B cell (primary cell): ENCODE measurements around the gene EIF1AD. TPM values are rescaled to one million over a fixed set of nuclear protein-coding genes. Genes with fewer than 3 reads are reported as not detected.

ENCODE experiments used
- ATAC-seq: fragments of 200-7000 bp; cut with Tn5 transposase; one replicate; pipeline ENCODE4 v1.10.0; 2021; ENCODE audit warnings: low read depth, mild to moderate bottlenecking, moderate number of reproducible peaks, moderate library complexity
- CTCF ChIA-PET: fragments of 350-600 bp; sonication (Branson Sonifier 250); formaldehyde crosslinking; loops from one replicate; lab custom pipeline; 2021; ENCODE audit warnings: antibody characterized with exemption, inconsistent platforms; lab: Charles Lee
- POLR2A ChIA-PET: fragments of 350-600 bp; sonication (Branson Sonifier 250); formaldehyde crosslinking; loops from one replicate; lab custom pipeline; 2021; ENCODE audit warnings: antibody characterized with exemption; lab: Charles Lee
- DNase-seq: peaks from one replicate; pipeline ENCODE4 v3.0.0; 2013
- H2AFZ ChIP-seq: 2 replicates; pipeline ENCODE4 v1.6.1; 2012; ENCODE audit warnings: mild to moderate bottlenecking, low read depth, low read length; ENCODE audit not compliant: insufficient read depth, poor library complexity, severe bottlenecking
- H3K27ac ChIP-seq, 2 donors: 1 replicate in 1 of 2; 2 replicates in 1 of 2; pipeline ENCODE4 v1.5.1; 2012 to 2013; ENCODE audit warnings: low read length in 2 of 2, mild to moderate bottlenecking in 2 of 2, moderate library complexity in 1 of 2
- H3K27me3 ChIP-seq, 4 experiments: fragments of 200-600 bp in 1 of 4; sonication (generic) in 1 of 4; replicated peaks in 1 of 4; 1 replicate in 2 of 4; 2 replicates in 2 of 4; pipeline versions ENCODE4 v1.6.1 to v1.7.0; 2013 to 2016; ENCODE audit warnings: low read length in 3 of 4, mild to moderate bottlenecking in 2 of 4, mixed read lengths in 1 of 4, moderate library complexity in 1 of 4; ENCODE audit not compliant: insufficient read depth in 4 of 4, control insufficient read depth in 3 of 4; ENCODE audit errors: control extremely low read depth in 1 of 4
- H3K36me3 ChIP-seq, 2 experiments: replicated peaks in 1 of 2; 1 replicate in 1 of 2; 2 replicates in 1 of 2; pipeline versions ENCODE4 v1.6.1 to v1.7.1; 2013; ENCODE audit warnings: low read length in 1 of 2; ENCODE audit not compliant: insufficient read depth in 2 of 2, control insufficient read depth in 1 of 2; ENCODE audit errors: control extremely low read depth in 1 of 2, extremely low read depth in 1 of 2
- H3K4me1 ChIP-seq, 2 donors: fragments of 200-600 bp in 1 of 2; sonication (generic) in 1 of 2; 1 replicate in 1 of 2; 2 replicates in 1 of 2; pipeline versions ENCODE4 v1.5.1 to v1.6.1; 2013 to 2017; ENCODE audit warnings: low read length in 2 of 2; ENCODE audit not compliant: control insufficient read depth in 2 of 2, insufficient read depth in 2 of 2
- H3K4me2 ChIP-seq: replicated peaks from 2 replicates; pipeline ENCODE3; 2012; ENCODE audit warnings: mild to moderate bottlenecking, low read depth, low read length; ENCODE audit not compliant: poor library complexity, severe bottlenecking
- H3K4me3 ChIP-seq, 5 experiments: fragments of 200-600 bp in 1 of 5; sonication (generic) in 1 of 5; 1 replicate in 3 of 5; 2 replicates in 2 of 5; pipeline versions ENCODE4 v1.5.1 to v1.7.0; 2011 to 2016; ENCODE audit warnings: low read length in 4 of 5, mild to moderate bottlenecking in 4 of 5, low read depth in 2 of 5, control low read depth in 1 of 5, moderate library complexity in 1 of 5; ENCODE audit not compliant: insufficient read depth in 1 of 5; ENCODE audit errors: control extremely low read depth in 1 of 5, extremely low read depth in 1 of 5
- H3K79me2 ChIP-seq: fragments of 200-600 bp; sonication (generic); one replicate; pipeline ENCODE4 v1.6.0; 2016; ENCODE audit warnings: low read length; ENCODE audit not compliant: control insufficient read depth, insufficient read depth
- H3K9ac ChIP-seq: fragments of 200-600 bp; sonication (generic); 2 replicates; pipeline ENCODE4 v1.6.1; 2017; ENCODE audit warnings: mild to moderate bottlenecking, low read length, moderate library complexity
- H3K9me3 ChIP-seq, 3 donors: one replicate each; pipeline versions ENCODE4 v1.6.1 to v1.7.1; 2013; ENCODE audit warnings: low read length in 2 of 3; ENCODE audit not compliant: control insufficient read depth in 2 of 3, insufficient read depth in 1 of 3; ENCODE audit errors: control extremely low read depth in 1 of 3
- H4K20me1 ChIP-seq: 2 replicates; pipeline ENCODE4 v1.6.0; 2012; ENCODE audit warnings: mild to moderate bottlenecking, low read length; ENCODE audit not compliant: insufficient read depth, control insufficient read depth, poor library complexity, severe bottlenecking
- H3K27ac Mint-ChIP-seq: one replicate; pipeline ENCODE4 v1.8.0; 2021; ENCODE audit warnings: mixed read lengths
- H3K27me3 Mint-ChIP-seq: one replicate; pipeline ENCODE4 v1.8.0; 2021; ENCODE audit warnings: mixed read lengths
- H3K4me1 Mint-ChIP-seq: one replicate; pipeline ENCODE4 v1.8.0; 2021; ENCODE audit warnings: mixed read lengths
- H3K4me3 Mint-ChIP-seq: one replicate; pipeline ENCODE4 v1.8.0; 2021; ENCODE audit warnings: mixed read lengths
- H3K9me3 Mint-ChIP-seq: one replicate; pipeline ENCODE4 v1.8.0; 2022; ENCODE audit warnings: mixed read lengths; ENCODE audit not compliant: insufficient read depth
- EZH2 ChIP-seq: IDR thresholded peaks from 2 replicates; pipeline ENCODE4 v1.6.1; 2012; ENCODE audit warnings: borderline replicate concordance, low read depth, mild to moderate bottlenecking, moderate library complexity, low read length; ENCODE audit not compliant: insufficient read depth, poor library complexity, severe bottlenecking
- WGBS: methylation state at CpG from one replicate; pipeline ENCODE4 v1.1.5; 2013; ENCODE audit warnings: missing lambda C conversion rate; ENCODE audit not compliant: insufficient coverage; 5-methylcytosine and 5-hydroxymethylcytosine counted together
- intact Hi-C: fragments of 100-400 bp; cut with micrococcal nuclease; formaldehyde crosslinking; loops from one replicate; pipeline ENCODE4 v1.10.0; 2022
- polyA plus RNA-seq: library from polyadenylated mRNA; depleted of rRNA; stranded (reverse); fragments of >200 nt; gene quantifications from 2 replicates; pipeline ENCODE4 v1.2.3, GENCODE V29; 2012
- total RNA-seq, 2 donors: library from RNA; stranded (reverse); fragments of 120-200 nt in 1 of 2; gene quantifications; 1 replicate in 1 of 2; 2 replicates in 1 of 2; pipeline versions ENCODE4 v1.2.3 to v1.2.4, GENCODE V29; 2013 to 2022
- TF ChIP-seq, protein P1 (sequence below): fragments of 200-600 bp; IDR thresholded peaks from one replicate; pipeline ENCODE4 v1.8.0; 2022; ENCODE audit warnings: antibody characterized with exemption, mild to moderate bottlenecking

EIF1AD gene
- total and polyA plus RNA-seq, 2 donors (not counting 1 experiment from before 2014, with no cell fraction given) = 56.9 to 65.2 TPM

DNA sequence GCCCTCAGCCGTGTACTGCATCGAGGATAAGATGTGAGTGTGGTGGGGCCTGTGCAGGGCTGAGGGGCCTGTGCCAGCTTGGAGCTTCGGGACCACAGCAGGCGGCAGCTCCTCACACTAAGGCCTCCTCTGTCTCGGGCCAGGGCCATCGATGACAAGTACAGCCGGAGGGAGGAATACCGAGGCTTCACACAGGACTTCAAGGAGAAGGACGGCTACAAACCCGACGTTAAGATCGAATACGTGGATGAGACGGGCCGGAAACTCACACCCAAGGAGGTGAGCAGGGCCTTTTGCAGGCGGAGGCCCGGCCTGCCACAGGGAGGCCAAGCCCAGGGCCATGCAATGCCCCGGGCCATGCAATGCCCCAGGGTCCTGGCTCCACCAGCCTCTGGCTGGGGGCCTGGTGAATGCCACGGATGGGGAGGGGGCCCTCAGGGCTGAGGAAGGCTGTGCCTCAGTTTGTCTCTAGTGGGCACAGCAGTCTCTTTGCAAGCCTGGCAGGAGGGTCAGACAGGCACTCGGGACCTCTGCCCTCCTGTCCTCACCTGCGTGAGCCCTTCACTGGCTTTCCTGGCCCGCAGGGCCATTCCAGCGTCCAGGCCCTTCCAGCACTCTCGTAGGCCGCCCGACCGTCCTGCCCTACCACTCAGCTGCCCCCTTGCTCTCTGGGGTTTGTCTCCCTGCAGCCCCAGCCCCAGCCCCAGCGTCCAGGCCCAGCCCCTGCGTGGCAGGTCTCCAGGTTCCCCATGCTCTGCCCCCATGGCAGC lies 24.2 kb downstream of the EIF1AD start:
- no peak overlapping the region for H3K27ac Mint-ChIP-seq
- H3K36me3 ChIP-seq = peaks cover 2 to 36% of the 10 kb centered on the region in 2 experiments
- no peaks in the 10 kb centered on the region for H3K79me2 ChIP-seq
- 98% methylated on average over 28 of the region's 29 CpGs for WGBS
- no peaks in the 10 kb centered on the region for H4K20me1 ChIP-seq
- H3K4me3 Mint-ChIP-seq = no peak overlapping the region
- H3K9ac ChIP-seq = no peak overlapping the region
- no peak for TF ChIP-seq EZH2
- TF ChIP-seq, protein P1, sequence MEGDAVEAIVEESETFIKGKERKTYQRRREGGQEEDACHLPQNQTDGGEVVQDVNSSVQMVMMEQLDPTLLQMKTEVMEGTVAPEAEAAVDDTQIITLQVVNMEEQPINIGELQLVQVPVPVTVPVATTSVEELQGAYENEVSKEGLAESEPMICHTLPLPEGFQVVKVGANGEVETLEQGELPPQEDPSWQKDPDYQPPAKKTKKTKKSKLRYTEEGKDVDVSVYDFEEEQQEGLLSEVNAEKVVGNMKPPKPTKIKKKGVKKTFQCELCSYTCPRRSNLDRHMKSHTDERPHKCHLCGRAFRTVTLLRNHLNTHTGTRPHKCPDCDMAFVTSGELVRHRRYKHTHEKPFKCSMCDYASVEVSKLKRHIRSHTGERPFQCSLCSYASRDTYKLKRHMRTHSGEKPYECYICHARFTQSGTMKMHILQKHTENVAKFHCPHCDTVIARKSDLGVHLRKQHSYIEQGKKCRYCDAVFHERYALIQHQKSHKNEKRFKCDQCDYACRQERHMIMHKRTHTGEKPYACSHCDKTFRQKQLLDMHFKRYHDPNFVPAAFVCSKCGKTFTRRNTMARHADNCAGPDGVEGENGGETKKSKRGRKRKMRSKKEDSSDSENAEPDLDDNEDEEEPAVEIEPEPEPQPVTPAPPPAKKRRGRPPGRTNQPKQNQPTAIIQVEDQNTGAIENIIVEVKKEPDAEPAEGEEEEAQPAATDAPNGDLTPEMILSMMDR = no peak
- no peaks in the 10 kb centered on the region for H3K4me1 Mint-ChIP-seq
- CTCF ChIA-PET = interaction anchor here (0.6 kb wide), 1 partner anchor 62 kb away, joined by 3 read pairs; no protein-coding TSS in a partner anchor
- intact Hi-C loops = no loop called here
- no peak overlapping the region for H3K4me2 ChIP-seq
- no peak overlapping the region for H3K27ac ChIP-seq
- no peaks in the 10 kb centered on the region for H3K27me3 Mint-ChIP-seq
- no peak overlapping the region for H2AFZ ChIP-seq
- no peaks in the 10 kb centered on the region for H3K9me3 Mint-ChIP-seq
- POLR2A ChIA-PET = interaction anchor here (1.3 kb wide), 1 partner anchor 89 kb away, joined by 3 read pairs; the partner anchor contains the start of gene FIBP
- H3K9me3 ChIP-seq = no peaks in the 10 kb centered on the region
- no peak for ATAC-seq
- DNase-seq = no peak
- H3K4me1 ChIP-seq = no peaks in the 10 kb centered on the region
- H3K4me3 ChIP-seq = no peak overlapping the region
- H3K27me3 ChIP-seq = no peaks in the 10 kb centered on the region
